ENCODE measurements around the gene STK39.

GRCh38 chr2:168255103-168255502, 7.7 kb upstream of the STK39 start:
- no peak for TF ChIP-seq CTCF (IDR thresholded peaks at IDR 0.05)
- no peak for TF ChIP-seq EP300 (IDR thresholded peaks at IDR 0.05)
